ENCODE measurements around the gene BRSK2.

The BRSK2 gene

DNA sequence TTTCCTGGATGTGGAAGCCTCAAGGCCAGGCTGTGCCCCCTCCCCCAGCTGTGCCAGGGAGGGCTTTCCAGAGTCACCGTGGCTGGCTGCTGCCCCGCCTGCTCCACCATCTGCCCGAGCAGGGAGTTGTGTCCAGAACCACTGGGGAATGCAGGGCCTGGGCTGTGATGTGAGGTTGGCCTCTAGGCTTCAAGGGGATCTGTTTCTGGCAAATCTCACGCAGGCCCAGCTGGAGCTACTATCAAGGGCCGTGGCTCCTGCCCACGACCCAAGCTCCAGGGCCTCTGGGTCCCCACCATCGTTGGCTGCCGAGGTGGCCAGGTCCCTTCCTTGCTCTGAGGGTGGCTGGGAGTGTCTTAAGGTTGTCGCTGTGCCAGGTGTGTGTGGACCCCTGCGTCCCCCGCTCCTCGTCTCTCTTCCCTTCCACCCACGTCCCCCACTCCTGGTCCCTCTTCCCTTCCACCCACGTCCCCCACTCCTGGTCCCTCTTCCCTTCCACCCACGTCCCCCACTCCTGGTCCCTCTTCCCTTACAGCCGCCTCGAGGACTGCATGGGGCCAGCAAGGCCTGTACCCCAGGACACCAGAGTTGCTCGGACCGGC, 6.1 kb downstream of the BRSK2 start:
- TF ChIP-seq, protein P1, sequence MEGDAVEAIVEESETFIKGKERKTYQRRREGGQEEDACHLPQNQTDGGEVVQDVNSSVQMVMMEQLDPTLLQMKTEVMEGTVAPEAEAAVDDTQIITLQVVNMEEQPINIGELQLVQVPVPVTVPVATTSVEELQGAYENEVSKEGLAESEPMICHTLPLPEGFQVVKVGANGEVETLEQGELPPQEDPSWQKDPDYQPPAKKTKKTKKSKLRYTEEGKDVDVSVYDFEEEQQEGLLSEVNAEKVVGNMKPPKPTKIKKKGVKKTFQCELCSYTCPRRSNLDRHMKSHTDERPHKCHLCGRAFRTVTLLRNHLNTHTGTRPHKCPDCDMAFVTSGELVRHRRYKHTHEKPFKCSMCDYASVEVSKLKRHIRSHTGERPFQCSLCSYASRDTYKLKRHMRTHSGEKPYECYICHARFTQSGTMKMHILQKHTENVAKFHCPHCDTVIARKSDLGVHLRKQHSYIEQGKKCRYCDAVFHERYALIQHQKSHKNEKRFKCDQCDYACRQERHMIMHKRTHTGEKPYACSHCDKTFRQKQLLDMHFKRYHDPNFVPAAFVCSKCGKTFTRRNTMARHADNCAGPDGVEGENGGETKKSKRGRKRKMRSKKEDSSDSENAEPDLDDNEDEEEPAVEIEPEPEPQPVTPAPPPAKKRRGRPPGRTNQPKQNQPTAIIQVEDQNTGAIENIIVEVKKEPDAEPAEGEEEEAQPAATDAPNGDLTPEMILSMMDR (conservative IDR thresholded peaks at IDR 0.05), result no peak

DNA sequence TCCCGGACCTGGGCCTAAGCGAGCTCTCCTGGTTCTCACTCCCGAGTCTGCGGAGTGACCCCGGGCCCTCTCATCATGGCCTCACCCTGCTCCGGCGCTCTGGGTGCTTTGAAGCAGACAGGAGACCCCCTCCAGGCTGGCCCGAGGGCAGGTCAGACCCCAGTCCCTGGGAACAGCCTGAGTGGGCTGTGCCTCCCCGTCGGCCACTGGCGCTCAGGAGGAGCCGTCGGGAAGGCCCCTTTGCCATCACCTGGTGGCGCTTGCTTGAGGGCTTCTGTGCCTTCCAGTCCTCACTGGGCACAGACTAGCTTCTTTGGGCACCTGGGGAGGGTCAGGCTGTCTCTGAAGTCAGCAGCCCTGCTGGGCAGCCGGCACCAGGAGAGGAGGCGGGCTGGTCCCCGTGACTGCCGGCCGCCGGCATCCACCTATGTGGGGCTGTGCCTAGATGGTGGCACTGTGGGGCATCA, 6.7 kb downstream of the BRSK2 start:
- TF ChIP-seq, protein P1 (conservative IDR thresholded peaks at IDR 0.05), result no peak
- no peak overlapping the region for H3K27ac ChIP-seq

More for the DNA sequence above, 6.1 kb downstream of the BRSK2 start:
- H3K27ac ChIP-seq, result no peak overlapping the region

DNA sequence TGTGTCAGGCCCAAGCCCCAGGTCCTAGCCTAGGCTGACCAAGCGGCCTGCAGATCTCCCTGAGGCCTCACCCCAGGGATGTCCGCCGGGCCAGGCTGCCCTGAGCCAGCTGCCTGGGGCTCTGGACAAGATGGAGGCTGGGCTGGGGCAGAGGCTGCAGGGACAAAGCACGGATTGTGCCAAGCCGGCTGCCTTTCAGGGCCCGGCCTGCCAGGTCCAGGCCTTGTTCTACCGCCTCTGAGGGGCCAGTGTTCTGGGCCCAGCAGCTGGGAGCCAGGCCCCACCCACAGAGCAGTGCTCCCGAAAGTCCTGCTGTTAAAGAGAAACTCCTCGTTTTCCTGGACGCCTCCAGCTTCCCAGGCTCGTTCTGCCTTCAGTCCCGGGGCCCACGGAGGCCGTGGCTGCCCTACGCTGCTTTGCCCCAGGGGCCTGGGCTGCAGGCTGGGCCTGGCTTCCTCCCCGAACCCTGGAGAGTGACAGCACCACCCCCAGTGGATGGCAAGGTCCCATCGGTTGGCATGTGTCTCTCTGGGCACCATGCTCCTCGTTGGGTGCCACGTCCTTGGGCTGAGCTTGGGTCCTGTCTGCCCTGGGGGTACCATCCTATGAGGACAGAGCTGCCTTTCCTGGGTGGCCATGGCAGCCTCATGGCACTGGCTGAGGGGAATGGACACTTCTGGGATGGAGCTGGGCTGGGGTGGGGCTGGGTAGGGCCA, 7.6 kb downstream of the BRSK2 start:
- TF ChIP-seq, protein P1 (conservative IDR thresholded peaks at IDR 0.05), result no peak
- H3K27ac ChIP-seq, result no peak overlapping the region

DNA sequence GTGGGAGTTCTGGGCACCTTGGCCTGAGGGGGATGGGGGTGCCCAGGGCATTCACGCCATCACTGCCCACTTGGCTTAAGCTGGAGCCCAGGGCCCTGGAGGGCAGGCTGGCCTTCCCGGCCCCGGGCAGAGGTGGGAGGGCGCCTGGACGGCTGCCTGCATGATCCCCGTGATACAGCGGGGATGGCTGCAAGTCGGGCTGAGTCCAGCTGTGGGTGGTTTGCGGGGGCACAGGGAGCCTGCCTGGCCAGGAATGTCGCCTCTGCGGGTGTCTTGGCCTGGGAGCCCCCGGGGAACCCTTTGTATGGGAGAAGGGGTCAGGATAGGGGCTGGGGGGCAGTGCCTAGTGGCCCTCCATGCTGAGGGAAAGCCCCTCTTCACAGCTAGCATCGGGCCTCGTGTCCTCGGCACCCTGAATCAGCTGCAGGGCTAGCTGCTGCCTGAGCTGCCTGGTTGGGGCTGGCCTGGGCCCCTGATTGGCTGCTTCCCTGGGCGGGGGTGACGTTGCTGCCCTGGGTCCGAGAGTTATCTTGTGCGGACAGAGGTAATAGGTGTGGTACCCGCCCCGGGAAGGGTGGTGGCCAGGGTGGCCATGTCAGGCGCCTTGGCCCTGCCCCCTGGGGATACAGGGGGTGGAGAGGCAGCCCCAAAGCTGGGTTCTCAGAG, 8.3 kb downstream of the BRSK2 start:
- no peak overlapping the region for H3K27ac ChIP-seq
- TF ChIP-seq, protein P1 (conservative IDR thresholded peaks at IDR 0.05), result no peak

DNA sequence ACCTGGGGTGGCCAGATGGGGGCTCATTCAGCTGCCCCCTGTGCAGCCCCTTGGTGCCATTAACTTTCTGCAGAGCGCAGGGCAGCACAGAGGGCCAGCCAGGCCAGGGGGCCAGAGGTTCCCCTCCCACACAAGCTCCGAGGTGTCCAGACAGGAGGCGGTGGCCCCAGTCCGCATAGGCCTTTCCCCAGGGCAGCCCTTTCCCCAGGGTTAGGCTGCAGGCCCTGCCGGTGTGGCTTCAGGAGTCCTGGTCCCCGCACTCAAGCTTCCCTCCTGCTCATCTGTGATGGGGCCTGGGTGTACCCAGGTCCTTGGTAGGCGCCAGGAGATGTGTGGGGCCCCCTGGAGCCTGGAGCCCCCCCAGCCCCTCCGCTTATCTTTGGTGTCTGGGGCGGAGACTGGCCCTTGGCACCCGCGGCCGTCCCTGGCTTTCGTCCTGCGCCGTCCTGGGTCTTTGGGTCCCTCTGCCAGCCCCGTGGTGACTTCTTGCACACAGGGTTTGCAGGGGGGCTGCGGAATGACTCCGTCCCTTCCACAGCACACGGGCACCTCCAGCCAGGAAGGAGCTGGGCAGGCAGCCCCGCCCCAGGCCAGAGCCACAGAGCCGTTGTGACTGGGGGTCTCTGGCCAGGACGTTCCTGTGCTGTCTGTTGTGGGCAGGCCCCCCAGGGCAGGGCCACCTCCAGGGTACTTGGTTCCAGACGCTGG, 8.9 kb downstream of the BRSK2 start:
- no peak overlapping the region for H3K27ac ChIP-seq
- TF ChIP-seq, protein P1 (conservative IDR thresholded peaks at IDR 0.05), result no peak

DNA sequence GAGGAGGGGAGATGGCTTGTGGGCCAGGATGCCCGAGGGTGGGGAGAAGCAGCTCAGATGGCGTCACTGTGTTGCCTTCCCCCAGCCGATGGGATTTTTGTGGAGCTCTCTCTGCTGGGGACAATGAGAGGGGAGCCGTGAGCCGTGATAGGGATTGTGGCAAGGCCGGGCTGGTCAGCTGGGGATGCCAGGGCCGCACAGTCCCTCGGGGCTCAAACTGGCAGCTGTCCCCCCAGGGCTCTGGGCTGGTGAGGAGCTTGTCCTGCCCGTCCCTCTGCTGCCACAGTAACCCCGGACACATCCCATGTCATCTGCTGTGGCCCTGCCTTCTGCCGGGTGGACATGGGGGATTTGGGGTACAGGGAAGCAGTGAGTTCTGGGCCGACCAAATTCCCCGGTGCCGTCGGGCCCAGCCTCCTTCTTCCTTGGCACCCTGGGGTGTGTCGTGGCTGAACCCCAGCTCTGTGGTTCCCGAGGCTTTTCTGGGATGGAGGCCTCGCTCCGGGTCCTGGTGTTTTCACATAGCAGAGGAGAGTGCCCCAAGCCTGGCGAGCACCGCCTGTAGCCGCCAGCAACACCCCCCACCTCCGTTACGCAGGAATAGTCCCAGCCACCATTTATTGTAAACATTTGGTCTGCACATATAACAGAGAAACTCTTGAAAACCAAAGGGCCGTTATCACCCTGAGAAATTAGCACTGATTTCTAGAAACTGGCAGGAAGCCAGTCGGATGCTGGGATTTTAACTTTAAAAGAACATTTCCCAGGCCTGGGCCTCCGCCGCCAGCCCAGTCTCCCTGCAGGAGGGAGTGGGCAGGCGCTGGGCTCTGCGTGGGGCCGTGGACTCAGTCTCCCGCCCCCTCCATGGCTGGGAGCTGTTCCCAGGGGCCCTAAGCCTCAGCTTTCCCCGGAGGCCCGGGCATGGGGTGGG, 9.9 kb downstream of the BRSK2 start:
- TF ChIP-seq, protein P1 (conservative IDR thresholded peaks at IDR 0.05), result no peak
- H3K27ac ChIP-seq, result no peak overlapping the region

Data from VCaP (cell line).